HepG2 (cell line): ENCODE measurements around the gene UQCRHL. TPM values are rescaled to one million over a fixed set of nuclear protein-coding genes. Genes with fewer than 3 reads are reported as not detected.

Experiments
- EED ChIP-seq: sonication (generic); formaldehyde crosslinking; IDR thresholded peaks from 2 replicates; pipeline ENCODE4 v1.5.0; 2020; ENCODE audit warnings: mild to moderate bottlenecking, missing genetic modification reagents
- ELF4 ChIP-seq: sonication (generic); formaldehyde crosslinking; IDR thresholded peaks from 2 replicates; pipeline ENCODE4 v1.5.0; 2020; ENCODE audit warnings: missing genetic modification reagents, mild to moderate bottlenecking, moderate library complexity, borderline replicate concordance
- HDAC1 ChIP-seq: sonication (generic); formaldehyde crosslinking; IDR thresholded peaks from 2 replicates; pipeline ENCODE4 v1.5.1; 2020; ENCODE audit warnings: mild to moderate bottlenecking, missing genetic modification reagents
- HMGXB3 ChIP-seq: sonication (generic); formaldehyde crosslinking; IDR thresholded peaks from 2 replicates; pipeline ENCODE4 v1.4.0; 2020; ENCODE audit warnings: missing genetic modification reagents, borderline replicate concordance
- HMGXB4 ChIP-seq, 2 experiments: sonication (generic) in 1 of 2; formaldehyde crosslinking in 1 of 2; IDR thresholded peaks; 2 replicates each; pipeline versions ENCODE4 v1.4.0 to v1.6.1; 2018 to 2020; ENCODE audit warnings: missing genetic modification reagents in 2 of 2, borderline replicate concordance in 1 of 2, low read depth in 1 of 2, mild to moderate bottlenecking in 1 of 2, missing biosample characterization in 1 of 2
- IKZF4 ChIP-seq: sonication (generic); formaldehyde crosslinking; IDR thresholded peaks from 2 replicates; pipeline ENCODE4 v1.5.1; 2020; ENCODE audit warnings: borderline replicate concordance, mild to moderate bottlenecking, low read depth, missing genetic modification reagents; ENCODE audit errors: not compliant biosample characterization
- IRF9 ChIP-seq: sonication (generic); formaldehyde crosslinking; IDR thresholded peaks from 2 replicates; pipeline ENCODE4 v1.8.0; 2022; ENCODE audit warnings: missing genetic modification reagents, mild to moderate bottlenecking, borderline replicate concordance
- JDP2 ChIP-seq: sonication (generic); formaldehyde crosslinking; IDR thresholded peaks from 2 replicates; pipeline ENCODE4 v1.8.1; 2022; ENCODE audit warnings: missing genetic modification reagents, borderline replicate concordance
- NAIF1 ChIP-seq: sonication (generic); formaldehyde crosslinking; IDR thresholded peaks from 2 replicates; pipeline ENCODE4 v1.5.0; 2020; ENCODE audit warnings: mild to moderate bottlenecking, missing genetic modification reagents, borderline replicate concordance
- POGZ ChIP-seq: sonication (generic); formaldehyde crosslinking; IDR thresholded peaks from 2 replicates; pipeline ENCODE4 v1.4.0; 2020; ENCODE audit warnings: mild to moderate bottlenecking, missing genetic modification reagents
- PRDM4 ChIP-seq: sonication (generic); formaldehyde crosslinking; IDR thresholded peaks from 2 replicates; pipeline ENCODE4 v1.9.0; 2021; ENCODE audit warnings: missing genetic modification reagents, borderline replicate concordance
- SRSF1 ChIP-seq: fragments of 200-400 bp; formaldehyde crosslinking; optimal IDR thresholded peaks from 2 replicates; pipeline ENCODE3; 2017; ENCODE audit warnings: mild to moderate bottlenecking, low read depth, low read length, moderate library complexity
- TCF7L2 ChIP-seq: IDR thresholded peaks from 2 replicates; pipeline ENCODE4 v1.6.1; 2011; ENCODE audit warnings: mild to moderate bottlenecking, low read depth, low read length, moderate library complexity
- ZBTB1 ChIP-seq: sonication (generic); formaldehyde crosslinking; IDR thresholded peaks from 2 replicates; pipeline ENCODE4 v1.4.0; 2020; ENCODE audit warnings: missing genetic modification reagents, borderline replicate concordance
- ZNF143 ChIP-seq: sonication (generic); formaldehyde crosslinking; IDR thresholded peaks from 2 replicates; pipeline ENCODE4 v1.4.0; 2020; ENCODE audit warnings: missing genetic modification reagents
- ZNF446 ChIP-seq: sonication (generic); formaldehyde crosslinking; IDR thresholded peaks from 2 replicates; pipeline ENCODE4 v1.5.0; 2020; ENCODE audit warnings: mild to moderate bottlenecking, missing genetic modification reagents
- ZNF451 ChIP-seq: sonication (generic); formaldehyde crosslinking; IDR thresholded peaks from 2 replicates; pipeline ENCODE4 v1.5.0; 2020; ENCODE audit warnings: mild to moderate bottlenecking, missing genetic modification reagents
- polyA plus RNA-seq, 8 experiments: library from polyadenylated mRNA; depleted of rRNA in 3 of 8; stranded (reverse) in 7 of 8; unstranded in 1 of 8; fragments of >200 nt; fragmentation: Illumina TruSeq in 4 of 8; extraction: Trizol in 4 of 8; gene quantifications; 2 replicates each; pipeline versions ENCODE4 v1.2.1 to v1.2.3, GENCODE V29; 2011 to 2016; ENCODE audit warnings: low read depth in 4 of 8, missing spikeins in 1 of 8, mixed read lengths in 1 of 8; ENCODE audit not compliant: insufficient read depth in 1 of 8
- total RNA-seq, 5 experiments: library from RNA; depleted of rRNA; stranded (reverse); fragments of >200 nt; fragmentation: Illumina TruSeq; extraction: Trizol; gene quantifications; 2 replicates each; pipeline ENCODE4 v1.2.3, GENCODE V29; 2016; ENCODE audit warnings: low read depth in 1 of 5

Gene UQCRHL
- total and polyA plus RNA-seq, 2 of the 13 experiments (the other 11 are each of a cell fraction or from before 2014, with no cell fraction given): 1.8 to 2.3 TPM

- peak; percentile 60; the same call in 1 of the 2 replicates for TF ChIP-seq NAIF1 (CRISPR knock-in tag)
- TF ChIP-seq JDP2 (CRISPR knock-in tag): no peak
- TF ChIP-seq ZBTB1 (CRISPR knock-in tag): no peak
- TF ChIP-seq IRF9 (CRISPR knock-in tag): 0 out of 2 replicates have a peak, but pooled peaks have one; percentile 17
- TF ChIP-seq IKZF4 (CRISPR knock-in tag): peak; percentile 10
- TF ChIP-seq EED: no peak
- peak; percentile 68; the same call in 1 of the 2 replicates for TF ChIP-seq TCF7L2
- TF ChIP-seq ZNF451 (CRISPR knock-in tag): no peak
- no peak for TF ChIP-seq PRDM4 (CRISPR knock-in tag)
- no peak for TF ChIP-seq SRSF1
- TF ChIP-seq ZNF446: 0 out of 2 replicates have a peak, but pooled peaks have one; percentile 23
- no peak; the same call in 1 of the 2 replicates for TF ChIP-seq ZNF143 (CRISPR knock-in tag)
- TF ChIP-seq HMGXB4 (CRISPR knock-in tag; IDR thresholded peaks at IDR 0.05; ENCODE audit: borderline replicate concordance in 1 of 2, low read depth in 1 of 2): peak in 1 of 2 experiments; percentile 55; a peak in 3 of 4 replicates
- TF ChIP-seq ELF4 (CRISPR knock-in tag): no peak
- peak; percentile 87 for TF ChIP-seq HDAC1 (CRISPR knock-in tag)
- no peak for TF ChIP-seq HMGXB3 (CRISPR knock-in tag)
- peak; percentile 84 for TF ChIP-seq POGZ
Observed at GRCh38 chr1:15799928-15800835, 7.3 kb downstream of the UQCRHL start (continued).
